ENCODE results near the gene SPATA21. TPM values are rescaled to one million over a fixed set of nuclear protein-coding genes. Genes with fewer than 3 reads are reported as not detected.
"Not testable (repeated sequence)": the region's sequence is repeated elsewhere in the genome, so short reads cannot be mapped to it uniquely, and the experiment has no call there.

SPATA21 gene
- polyA plus RNA-seq, 3 donors = not detected

DNA sequence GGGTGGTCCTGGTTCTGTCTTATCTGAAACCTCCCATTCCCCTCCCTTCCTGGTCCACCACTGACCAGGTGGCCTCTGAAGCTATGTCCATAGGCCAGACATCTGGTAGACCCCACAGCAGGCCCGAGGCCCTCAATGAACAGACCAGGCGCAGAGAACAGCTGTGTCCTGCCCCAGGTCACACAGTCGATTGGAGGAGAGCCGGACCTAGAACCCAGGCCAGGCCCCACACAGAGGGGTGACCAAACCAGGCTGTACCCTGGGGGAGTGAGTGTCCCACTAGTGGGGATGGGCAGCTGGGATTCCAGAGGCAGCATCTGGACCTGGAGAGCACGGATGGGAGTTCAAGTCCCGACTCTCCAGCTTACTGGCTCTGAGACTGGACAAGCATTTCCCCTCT is 47.7 kb upstream of the SPATA21 start:
- H3K9me3 Mint-ChIP-seq = peaks cover 0 to 5% (median 0%) of the 10 kb centered on the region in 7 donors
- H3K36me3 ChIP-seq (replicated peaks in 1 of 2; ENCODE audit: control insufficient read depth in 1 of 2, insufficient read depth in 2 of 2, low read length in 2 of 2) = peaks cover 9 to 17% of the 10 kb centered on the region in 2 donors
- intact Hi-C loops (cut with micrococcal nuclease) = no loop called here
- no peak overlapping the region for H3K4me3 ChIP-seq (replicated peaks in 1 of 3; ENCODE audit: low read depth in 2 of 3, low read length in 3 of 3)
- no peaks in the 10 kb centered on the region for H3K4me1 Mint-ChIP-seq
- DNase-seq = no peak
- no peak for TF ChIP-seq CTCF (IDR thresholded peaks at IDR 0.05)
- H4K20me1 ChIP-seq (ENCODE audit: insufficient read depth, low read length) = no peaks in the 10 kb centered on the region
- no peak overlapping the region for H3K9ac ChIP-seq (ENCODE audit: insufficient read depth, low read length, poor library complexity, severe bottlenecking)
- H3K4me1 ChIP-seq (ENCODE audit: control insufficient read depth in 1 of 2, insufficient read depth in 2 of 2, low read length in 2 of 2) = no peaks in the 10 kb centered on the region
- H3K27me3 ChIP-seq (ENCODE audit: control insufficient read depth in 2 of 2, insufficient read depth in 2 of 2, low read length in 2 of 2) = no peaks in the 10 kb centered on the region
- no peak overlapping the region for H3K4me2 ChIP-seq (replicated peaks; ENCODE audit: extremely low read depth, low read length, poor library complexity, severe bottlenecking)
- no peaks in the 10 kb centered on the region for H3K9me3 ChIP-seq (replicated peaks in 1 of 2; ENCODE audit: control insufficient read depth in 1 of 2, insufficient read depth in 1 of 2, low read length in 2 of 2)
- no peak overlapping the region for H3K27ac Mint-ChIP-seq
- H3K79me2 ChIP-seq (ENCODE audit: insufficient read depth, low read length) = no peaks in the 10 kb centered on the region
- H3K4me3 Mint-ChIP-seq = no peak overlapping the region
- H3K27me3 Mint-ChIP-seq (ENCODE audit: low read depth in 3 of 3) = peaks cover 0 to 1% (median 0%) of the 10 kb centered on the region in 3 donors
- no peak overlapping the region for H2AFZ ChIP-seq (ENCODE audit: insufficient read depth, low read depth, low read length, poor library complexity, severe bottlenecking)
- H3K36me3 Mint-ChIP-seq = peaks cover 22 to 39% of the 10 kb centered on the region in 2 donors
- H3K27ac ChIP-seq (ENCODE audit: low read depth in 1 of 2, low read length in 2 of 2) = no peak overlapping the region
- WGBS (ENCODE audit: insufficient coverage) = 97% methylated on average over 6 of the region's 6 CpGs

DNA sequence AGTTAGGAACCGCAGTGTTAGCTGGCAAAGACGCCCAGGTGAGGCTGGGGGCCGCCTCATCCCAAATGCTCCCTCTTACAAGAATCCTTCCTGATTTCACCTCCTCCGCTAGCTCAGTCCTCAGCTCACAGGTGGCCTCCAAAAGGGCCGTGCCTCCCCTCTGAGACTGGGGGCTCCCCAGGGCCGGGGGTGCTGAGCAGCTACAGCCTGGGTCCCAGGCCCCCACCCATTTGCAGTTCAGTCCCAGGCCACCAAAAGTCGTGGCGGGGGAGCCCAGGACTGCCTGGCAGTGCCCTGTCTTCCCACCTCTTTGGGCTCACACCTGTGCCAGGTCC is 47.2 kb upstream of the SPATA21 start:
- Mint-ChIP-seq H3K36me3 (peaks cover 21 to 36% of the 10 kb centered on the region in 2 donors), H3K4me1 (no peaks in the 10 kb centered on the region), H3K27me3 (ENCODE audit: low read depth in 3 of 3) (peaks cover 0 to 3% (median 0%) of the 10 kb centered on the region in 3 donors), H3K9me3 (peaks cover 0 to 5% (median 0%) of the 10 kb centered on the region in 7 donors), H3K27ac (no peak overlapping the region), H3K4me3 (no peak overlapping the region)
- DNase-seq = no peak
- Histone ChIP-seq H3K27ac (ENCODE audit: low read depth in 1 of 2, low read length in 2 of 2) (no peak overlapping the region), H3K4me2 (replicated peaks; ENCODE audit: extremely low read depth, low read length, poor library complexity, severe bottlenecking) (no peak overlapping the region), H3K79me2 (ENCODE audit: insufficient read depth, low read length) (no peaks in the 10 kb centered on the region), H3K36me3 (replicated peaks in 1 of 2; ENCODE audit: control insufficient read depth in 1 of 2, insufficient read depth in 2 of 2, low read length in 2 of 2) (peaks cover 6 to 17% of the 10 kb centered on the region in 2 donors), H3K9ac (ENCODE audit: insufficient read depth, low read length, poor library complexity, severe bottlenecking) (no peak overlapping the region), H3K9me3 (replicated peaks in 1 of 2; ENCODE audit: control insufficient read depth in 1 of 2, insufficient read depth in 1 of 2, low read length in 2 of 2) (no peaks in the 10 kb centered on the region), H3K27me3 (ENCODE audit: control insufficient read depth in 2 of 2, insufficient read depth in 2 of 2, low read length in 2 of 2) (no peaks in the 10 kb centered on the region), H2AFZ (ENCODE audit: insufficient read depth, low read depth, low read length, poor library complexity, severe bottlenecking) (no peak overlapping the region), H4K20me1 (ENCODE audit: insufficient read depth, low read length) (no peaks in the 10 kb centered on the region), H3K4me1 (ENCODE audit: control insufficient read depth in 1 of 2, insufficient read depth in 2 of 2, low read length in 2 of 2) (no peaks in the 10 kb centered on the region), H3K4me3 (replicated peaks in 1 of 3; ENCODE audit: low read depth in 2 of 3, low read length in 3 of 3) (no peak overlapping the region)
- WGBS (ENCODE audit: insufficient coverage) = 94% methylated on average over 7 of the region's 8 CpGs
- intact Hi-C loops (cut with micrococcal nuclease) = no loop called here
- TF ChIP-seq CTCF (IDR thresholded peaks at IDR 0.05) = no peak

GRCh38 chr1:16483639-16484500 is 46.6 kb upstream of the SPATA21 start:
- H3K79me2 ChIP-seq (ENCODE audit: insufficient read depth, low read length); intact Hi-C loops (cut with micrococcal nuclease); H3K9me3 Mint-ChIP-seq; H3K27ac Mint-ChIP-seq; H3K27ac ChIP-seq (ENCODE audit: low read depth in 1 of 2, low read length in 2 of 2); H3K4me1 Mint-ChIP-seq; H3K27me3 Mint-ChIP-seq (ENCODE audit: low read depth in 3 of 3); H3K4me2 ChIP-seq (replicated peaks; ENCODE audit: extremely low read depth, low read length, poor library complexity, severe bottlenecking); H3K9me3 ChIP-seq (replicated peaks in 1 of 2; ENCODE audit: control insufficient read depth in 1 of 2, insufficient read depth in 1 of 2, low read length in 2 of 2); H3K4me3 Mint-ChIP-seq; H3K27me3 ChIP-seq (ENCODE audit: control insufficient read depth in 2 of 2, insufficient read depth in 2 of 2, low read length in 2 of 2); H3K4me1 ChIP-seq (ENCODE audit: control insufficient read depth in 1 of 2, insufficient read depth in 2 of 2, low read length in 2 of 2); H3K9ac ChIP-seq (ENCODE audit: insufficient read depth, low read length, poor library complexity, severe bottlenecking); H3K4me3 ChIP-seq (replicated peaks in 1 of 3; ENCODE audit: low read depth in 2 of 3, low read length in 3 of 3); H2AFZ ChIP-seq (ENCODE audit: insufficient read depth, low read depth, low read length, poor library complexity, severe bottlenecking); H4K20me1 ChIP-seq (ENCODE audit: insufficient read depth, low read length); DNase-seq: not testable (repeated sequence)
- 95% methylated on average over 30 of the region's 45 CpGs for WGBS (ENCODE audit: insufficient coverage)
- peaks cover 6 to 17% of the 10 kb centered on the region in 2 donors for H3K36me3 ChIP-seq (replicated peaks in 1 of 2; ENCODE audit: control insufficient read depth in 1 of 2, insufficient read depth in 2 of 2, low read length in 2 of 2)
- H3K36me3 Mint-ChIP-seq = peaks cover 18 to 34% of the 10 kb centered on the region in 2 donors

All from CD14-positive monocyte (primary cell).